HG03521 (cell line): ENCODE data around the gene WDFY2.

Experiments
- ATAC-seq: cut with Tn5 transposase; IDR thresholded peaks from one replicate; pipeline ENCODE4 v1.9.1; 2021; ENCODE audit warnings: mild to moderate bottlenecking, moderate library complexity; ENCODE audit not compliant: unreplicated experiment

Gene WDFY2

DNA sequence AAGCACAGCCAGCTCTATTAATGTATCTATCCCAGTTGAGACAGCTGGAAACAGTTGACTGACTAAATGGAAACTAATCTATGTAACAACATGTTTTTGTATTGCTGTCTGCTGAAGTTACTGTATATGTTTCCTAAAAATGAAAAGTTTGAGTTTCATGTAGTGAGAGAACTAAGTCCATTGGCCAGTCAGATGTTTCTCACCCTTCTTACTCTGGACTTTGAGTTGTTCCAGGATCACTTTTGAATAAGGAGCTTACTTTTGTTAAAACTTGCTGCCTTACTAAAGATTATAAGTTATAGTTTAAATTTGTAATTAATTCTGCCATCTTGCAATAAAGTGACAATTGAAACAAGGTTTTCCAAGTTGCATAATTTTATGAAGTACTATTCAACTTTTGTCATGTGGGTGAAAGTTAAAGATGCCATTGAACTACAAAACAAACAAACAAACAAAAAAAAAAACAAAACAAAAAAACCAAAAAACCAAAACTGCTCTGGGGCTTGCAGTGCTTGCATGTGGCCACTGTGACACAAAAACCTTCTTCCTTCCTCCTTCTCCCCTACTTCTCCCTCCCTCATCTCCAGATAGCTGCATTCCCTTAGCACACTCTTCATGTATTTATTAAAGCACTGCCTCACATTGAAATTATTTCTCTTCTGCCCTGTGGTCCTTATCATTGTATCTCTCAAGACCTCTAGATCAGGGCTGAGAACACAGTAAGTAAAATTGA lies 15.3 kb downstream of the WDFY2 start:
- ATAC-seq = no peak

DNA sequence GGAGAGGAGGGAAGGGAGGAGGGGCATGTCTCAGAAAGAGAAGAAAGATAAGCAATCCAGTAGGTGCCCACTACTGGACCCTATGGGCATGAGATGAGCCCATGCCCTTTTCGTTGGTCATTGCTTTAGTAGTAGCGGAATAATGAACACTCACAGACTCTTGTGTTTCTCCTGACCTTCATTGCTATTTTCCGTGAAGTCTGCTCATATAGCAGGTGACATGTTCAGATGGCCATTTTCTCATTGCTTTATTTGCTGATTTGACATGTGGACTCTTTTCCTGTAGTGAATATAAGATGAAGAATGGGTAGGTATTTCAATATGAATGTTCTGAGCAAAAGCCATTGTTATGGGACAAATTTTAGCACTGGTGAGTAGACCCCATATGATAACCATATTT lies 16.4 kb downstream of the WDFY2 start:
- no peak for ATAC-seq

DNA sequence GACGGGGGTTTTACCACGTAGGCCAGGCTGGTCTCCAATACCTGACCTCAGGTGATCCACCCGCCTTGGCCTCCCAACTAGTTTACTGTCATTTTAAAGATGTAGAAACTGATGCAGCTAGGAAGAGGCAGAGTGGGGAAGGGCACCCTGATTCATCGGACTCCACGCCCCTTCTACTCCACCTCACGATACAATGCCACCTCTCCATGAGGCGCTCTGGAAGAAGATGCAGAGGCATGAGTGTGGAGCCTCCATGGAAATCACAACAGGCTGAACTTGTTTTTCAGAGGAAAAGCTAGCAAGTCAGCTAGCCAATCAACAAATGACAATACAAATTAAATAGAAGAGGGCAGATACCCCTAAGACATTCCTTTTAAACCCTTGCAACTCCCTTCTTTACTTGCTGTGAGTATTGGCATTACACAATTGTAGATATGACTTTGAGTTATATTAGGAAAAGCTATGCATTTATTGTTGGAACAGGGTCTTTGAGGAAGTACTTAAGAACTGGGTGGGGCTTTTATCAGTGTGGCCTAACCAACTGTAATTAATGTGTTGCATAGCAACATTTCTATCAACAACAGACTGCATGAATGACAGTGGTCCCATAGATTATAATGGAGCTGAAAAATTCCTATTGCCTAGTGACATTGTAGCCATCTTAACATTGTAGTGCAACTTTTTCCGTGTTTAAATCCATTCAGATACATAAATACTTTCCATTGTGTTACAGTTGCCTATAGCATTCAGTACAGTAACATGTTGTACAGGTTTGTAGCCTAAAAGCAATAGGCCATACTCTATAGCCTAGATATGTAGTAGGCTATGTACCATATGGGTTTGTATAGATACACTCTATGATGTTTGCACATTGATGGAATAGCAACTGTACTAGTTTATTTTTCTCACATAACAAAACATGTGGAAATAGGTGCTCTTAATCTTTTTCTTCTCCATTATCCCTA lies 17.6 kb downstream of the WDFY2 start:
- ATAC-seq = no peak

DNA sequence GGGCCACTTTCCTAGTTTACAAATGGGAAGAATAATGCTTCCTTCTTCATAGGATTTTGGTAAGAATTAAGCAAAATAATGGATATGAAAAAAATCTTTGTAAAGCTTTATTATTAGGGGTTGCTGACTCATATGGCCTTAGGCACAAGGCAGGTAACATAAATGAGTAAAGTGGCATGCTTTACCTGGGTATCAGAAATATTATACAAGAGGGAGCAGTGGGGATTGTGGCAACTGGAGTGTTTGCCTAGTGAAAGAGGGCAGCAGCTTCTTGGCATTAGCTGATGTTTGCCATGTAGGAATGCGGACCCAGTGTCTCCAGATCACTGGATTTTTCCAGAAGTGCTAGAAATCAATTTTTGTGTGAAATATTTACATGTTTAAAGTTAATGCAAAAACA lies 19.5 kb downstream of the WDFY2 start:
- no peak for ATAC-seq

DNA sequence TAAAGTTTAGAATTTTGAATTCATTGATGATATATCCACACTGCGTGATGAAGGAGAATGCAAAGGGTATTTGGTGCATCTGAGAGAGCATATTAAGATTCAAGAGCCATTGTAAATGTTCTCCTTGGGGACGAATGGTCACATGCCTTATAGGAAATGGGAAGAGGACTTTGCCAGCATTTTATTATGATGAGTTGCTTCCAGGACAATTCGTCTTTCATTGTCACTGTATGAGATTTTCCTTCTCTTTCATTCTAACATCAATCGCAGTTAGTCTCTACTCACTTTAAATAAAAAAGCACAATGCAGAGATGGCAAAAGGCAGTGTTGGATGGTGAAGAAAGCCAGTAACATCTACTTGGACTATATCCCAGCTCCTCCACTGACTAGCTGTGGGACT lies 21.4 kb downstream of the WDFY2 start:
- no peak for ATAC-seq

DNA sequence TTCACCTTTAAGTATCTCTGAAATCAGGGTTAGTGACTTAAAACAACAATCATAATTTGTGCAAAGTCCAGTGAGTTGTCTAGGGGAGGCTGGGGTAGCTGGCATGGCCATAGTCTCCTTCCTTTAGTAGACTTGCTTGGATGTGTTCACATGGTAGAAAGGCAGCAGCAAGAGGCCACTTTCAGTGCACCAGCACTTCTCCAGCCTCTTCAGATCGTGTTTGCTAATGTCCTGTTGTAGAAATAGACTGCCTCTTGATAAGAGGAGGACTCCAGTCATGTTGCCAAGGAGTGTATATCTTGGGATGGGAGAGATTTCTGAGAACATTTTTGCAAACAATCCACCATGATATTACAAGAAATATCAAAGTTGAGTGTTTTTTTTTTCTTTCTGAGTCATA lies 22.9 kb downstream of the WDFY2 start:
- ATAC-seq = no peak

DNA sequence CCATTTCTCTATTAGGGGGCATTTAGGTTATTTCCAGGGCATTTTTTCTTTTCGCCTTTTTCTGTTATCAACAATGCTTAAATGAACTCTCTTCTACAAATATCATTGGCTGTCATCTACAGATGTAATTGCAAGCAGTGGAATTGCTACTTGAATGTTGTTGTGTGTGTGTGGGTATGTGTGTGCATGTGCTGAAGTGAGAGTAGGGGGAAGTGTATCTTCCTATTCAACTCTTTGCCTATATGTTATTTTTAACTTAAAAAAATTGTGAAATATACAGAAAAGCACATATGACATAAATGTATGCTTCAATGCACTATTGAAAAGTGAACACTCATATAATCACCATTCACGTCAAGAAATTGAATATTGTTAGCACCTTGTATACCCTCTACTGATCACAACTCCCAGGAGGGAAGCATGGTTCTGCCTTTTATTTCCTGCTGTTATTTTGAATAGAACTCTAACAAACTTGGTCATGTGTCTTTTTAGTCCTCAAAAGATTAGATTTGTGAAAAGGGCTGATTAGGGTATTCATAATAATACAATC lies 24.7 kb downstream of the WDFY2 start:
- no peak for ATAC-seq

DNA sequence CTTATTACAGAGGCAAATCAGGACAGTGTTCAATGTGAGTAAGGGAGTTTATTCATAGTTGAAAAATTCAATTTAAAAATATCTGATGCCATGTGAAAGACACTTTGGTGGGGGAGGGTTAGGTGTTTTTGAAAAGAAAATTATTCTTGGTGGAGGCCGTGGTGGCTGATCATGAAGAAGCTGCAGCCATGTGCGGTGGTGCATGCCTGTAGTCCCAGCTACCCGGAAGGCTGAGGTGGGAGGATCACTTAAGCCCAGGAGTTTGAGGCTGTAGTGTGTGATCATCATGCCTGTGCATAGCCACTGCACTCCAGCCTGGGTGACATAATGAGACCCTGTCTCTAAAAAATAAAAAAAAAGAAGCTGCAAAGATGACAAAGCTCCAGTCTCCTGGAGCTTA lies 28.6 kb downstream of the WDFY2 start:
- ATAC-seq = no peak

DNA sequence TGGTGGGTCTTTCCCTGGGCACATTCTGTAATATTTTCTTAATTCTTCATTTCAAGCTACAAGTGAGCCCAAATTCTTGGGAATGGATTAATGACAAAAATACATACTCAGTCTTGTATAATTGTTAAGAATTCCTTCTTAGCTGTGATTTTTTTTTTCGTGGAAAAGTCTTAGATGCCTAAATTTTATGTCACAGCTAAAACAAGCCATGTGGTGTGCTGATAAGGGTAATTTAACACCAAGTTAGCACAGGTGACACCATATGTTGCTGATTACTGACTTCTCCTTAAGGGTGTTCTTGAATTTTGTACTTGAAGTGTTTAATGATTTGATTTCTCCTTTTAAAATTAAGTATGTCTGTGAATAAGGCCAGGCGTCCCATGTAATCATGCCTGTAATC lies 29.3 kb downstream of the WDFY2 start:
- ATAC-seq = no peak

DNA sequence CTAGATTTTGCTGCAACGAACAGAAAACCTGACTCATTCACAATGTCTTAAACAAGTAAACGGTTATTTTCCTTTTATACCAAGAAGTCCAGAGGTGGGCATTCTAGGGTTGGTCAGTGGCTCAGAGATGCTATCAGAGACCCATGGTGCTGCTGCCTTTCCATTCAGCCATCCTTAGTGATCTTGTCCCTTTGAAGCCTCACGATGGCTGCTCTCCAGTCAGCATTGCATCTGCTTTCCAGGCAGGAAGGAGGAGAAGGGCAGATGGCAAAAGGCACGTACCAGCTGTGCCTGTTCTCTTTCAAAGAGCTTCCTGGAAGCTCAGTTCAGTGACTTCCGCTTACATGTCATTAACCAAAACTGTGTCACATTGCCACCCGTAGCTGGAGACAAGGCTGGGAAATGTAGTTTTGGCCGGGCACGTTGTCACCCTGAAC lies 30.1 kb downstream of the WDFY2 start:
- ATAC-seq = peak; percentile 85

DNA sequence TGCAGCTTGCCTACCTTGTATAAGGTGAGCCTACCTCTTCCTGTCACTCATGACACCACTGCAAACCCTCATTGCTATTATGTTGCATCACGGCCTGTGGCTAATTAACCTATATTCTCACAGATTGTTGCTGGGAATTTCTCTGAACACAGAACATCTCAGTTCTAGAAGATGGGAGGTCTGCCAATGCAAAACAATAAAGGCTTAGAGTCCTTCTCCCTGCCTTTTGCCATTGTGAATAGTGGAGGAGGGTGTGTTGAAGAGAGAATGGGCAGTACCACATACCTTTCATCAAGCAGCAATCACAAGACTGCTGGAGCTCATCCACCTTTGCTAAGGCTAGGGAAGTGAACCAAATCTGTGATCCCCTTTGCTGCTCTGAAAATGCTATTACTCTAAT lies 34.4 kb downstream of the WDFY2 start:
- no peak for ATAC-seq

DNA sequence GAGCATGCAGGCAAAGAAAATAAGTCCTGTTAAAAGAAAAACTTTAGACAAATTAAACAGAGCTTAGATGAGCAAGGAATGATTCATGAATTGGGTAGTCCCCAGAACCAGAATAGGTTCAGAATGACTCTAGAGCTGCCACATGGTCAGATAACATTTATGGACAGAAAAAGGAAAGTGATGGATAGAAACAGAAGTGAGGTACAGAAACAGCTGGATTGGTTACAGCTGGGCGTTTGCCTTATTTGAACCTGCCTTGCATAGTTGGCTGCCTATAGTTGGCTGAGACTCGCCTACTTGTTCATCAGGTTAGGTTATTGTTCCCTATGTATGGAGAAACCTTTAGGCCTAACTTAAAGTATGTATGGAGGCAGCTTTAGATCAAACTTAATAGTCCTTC lies 35.4 kb downstream of the WDFY2 start:
- no peak for ATAC-seq

DNA sequence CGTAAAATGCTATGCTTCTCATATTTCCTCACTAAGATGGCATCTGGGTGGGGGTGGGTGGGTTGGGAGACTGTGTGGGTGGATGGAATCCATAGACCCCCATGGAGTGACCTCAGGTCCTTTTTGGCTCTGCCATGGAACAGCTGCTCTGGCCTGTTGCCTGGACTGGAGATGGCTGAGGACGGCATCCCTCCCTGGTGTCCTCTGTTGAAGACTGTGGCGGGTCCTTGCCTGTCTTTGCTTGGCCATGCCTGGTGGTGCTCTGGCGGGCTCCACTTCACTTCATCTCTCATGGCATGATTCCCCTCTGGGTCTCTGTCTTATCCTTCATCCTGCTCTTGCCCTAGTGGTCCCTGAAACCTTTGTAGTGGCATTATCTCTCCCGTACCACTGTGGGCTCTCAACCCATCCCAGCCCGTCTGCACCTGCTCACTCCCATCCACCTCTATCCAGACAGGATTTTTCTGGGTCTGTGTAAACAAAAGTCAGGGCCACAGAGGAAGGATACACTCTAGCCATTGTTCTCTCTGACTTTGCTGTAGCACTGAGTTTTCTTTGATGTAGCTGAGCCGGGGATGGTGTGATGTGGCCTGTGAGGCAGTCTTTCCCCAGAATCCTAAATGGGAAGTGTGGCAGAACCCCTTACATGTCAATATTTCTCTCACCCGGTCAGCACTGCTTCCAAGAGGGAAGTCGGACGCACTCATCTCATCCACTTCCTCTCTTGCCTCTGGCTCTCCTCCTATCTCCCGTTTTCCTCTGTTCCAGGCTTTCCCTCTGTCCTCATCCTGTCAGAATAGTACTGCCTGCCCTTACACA lies 36.1 kb downstream of the WDFY2 start:
- ATAC-seq = no peak

DNA sequence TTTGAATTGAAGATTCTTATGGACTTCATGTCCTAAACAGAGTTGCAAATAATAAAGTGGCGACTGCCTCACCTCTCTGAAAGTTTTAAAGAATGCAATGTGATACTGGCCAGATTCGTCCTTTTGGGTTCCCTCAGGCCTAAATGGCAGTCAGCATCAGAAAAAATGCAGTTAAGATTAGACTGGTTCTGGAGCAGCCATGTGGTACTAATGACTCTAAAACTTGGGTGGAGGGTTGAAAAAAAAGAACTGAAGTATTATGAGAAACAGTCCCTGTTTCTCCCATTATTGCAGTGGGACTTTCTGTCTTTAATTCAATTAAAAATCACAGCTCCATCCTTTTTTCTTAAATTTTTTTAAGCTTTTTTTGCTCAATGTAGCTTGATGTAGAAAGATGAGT lies 37.3 kb downstream of the WDFY2 start:
- ATAC-seq = no peak

DNA sequence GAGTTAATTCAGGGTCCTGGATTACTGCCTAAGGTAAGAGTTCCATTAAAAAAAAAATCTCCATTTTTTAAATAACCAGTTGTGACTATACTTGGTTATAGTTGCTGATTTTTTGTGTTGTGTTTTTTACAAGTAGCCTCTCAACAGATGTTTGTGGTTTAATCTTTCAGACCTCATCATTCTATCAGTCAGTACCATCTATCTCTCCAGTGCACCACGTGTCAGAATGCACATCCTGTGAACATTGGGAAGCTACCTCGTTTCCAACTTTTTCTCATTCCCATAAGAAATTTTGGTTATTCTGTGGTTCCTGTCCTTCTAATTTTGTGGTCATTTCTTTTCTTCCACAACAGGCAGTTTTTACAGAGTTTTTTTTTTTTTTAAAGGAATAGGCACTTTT lies 39.2 kb downstream of the WDFY2 start:
- ATAC-seq = no peak

DNA sequence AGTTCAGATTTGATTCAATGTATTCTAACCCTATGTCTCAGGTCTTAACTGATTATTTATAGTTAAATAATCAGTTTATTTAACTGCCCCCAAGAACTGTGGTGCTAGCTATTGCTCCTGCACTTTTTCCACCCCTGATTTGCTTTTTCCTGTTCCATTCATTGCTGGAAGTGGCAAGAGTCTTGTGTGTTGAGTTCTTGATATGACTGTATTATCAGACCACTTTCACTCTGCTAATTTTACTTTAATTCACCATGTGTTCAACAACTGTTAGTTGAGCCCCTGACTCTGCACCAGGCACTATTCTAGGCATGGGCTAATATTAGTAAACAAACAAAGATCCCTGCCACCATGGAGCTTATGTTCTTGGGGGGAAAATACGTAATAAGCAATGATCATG lies 39.9 kb downstream of the WDFY2 start:
- no peak for ATAC-seq

DNA sequence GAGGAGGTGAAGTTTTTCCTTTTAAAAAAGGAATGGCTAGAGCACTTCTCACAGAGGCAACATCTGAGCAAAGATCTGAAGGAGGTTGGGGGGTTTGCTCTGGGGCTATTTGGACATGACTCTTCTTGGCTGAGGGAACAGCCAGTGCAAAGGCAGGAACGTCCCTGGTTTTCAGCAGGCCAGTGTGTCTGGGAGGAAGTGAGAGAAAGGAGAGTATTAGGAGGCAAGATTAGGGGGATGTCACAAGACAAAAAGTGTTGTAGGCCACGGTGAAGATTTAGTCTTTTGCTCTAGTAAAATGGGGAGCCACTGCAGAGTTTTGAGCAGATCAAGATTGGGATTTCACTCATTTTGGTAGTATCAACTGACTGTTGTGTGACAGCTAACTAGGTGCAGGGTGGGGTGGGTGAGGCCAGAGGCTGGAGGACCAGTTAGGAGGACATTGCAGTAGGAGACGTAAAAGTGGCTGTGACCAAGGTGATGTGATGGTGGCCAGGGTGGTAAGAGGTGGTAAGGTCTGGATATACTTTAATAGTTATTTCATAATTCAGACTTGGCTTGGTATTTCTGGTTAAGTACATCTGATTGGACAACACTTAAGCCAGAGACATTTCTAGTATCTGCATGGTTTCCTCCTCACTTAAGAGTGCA lies 40.6 kb downstream of the WDFY2 start:
- no peak for ATAC-seq

DNA sequence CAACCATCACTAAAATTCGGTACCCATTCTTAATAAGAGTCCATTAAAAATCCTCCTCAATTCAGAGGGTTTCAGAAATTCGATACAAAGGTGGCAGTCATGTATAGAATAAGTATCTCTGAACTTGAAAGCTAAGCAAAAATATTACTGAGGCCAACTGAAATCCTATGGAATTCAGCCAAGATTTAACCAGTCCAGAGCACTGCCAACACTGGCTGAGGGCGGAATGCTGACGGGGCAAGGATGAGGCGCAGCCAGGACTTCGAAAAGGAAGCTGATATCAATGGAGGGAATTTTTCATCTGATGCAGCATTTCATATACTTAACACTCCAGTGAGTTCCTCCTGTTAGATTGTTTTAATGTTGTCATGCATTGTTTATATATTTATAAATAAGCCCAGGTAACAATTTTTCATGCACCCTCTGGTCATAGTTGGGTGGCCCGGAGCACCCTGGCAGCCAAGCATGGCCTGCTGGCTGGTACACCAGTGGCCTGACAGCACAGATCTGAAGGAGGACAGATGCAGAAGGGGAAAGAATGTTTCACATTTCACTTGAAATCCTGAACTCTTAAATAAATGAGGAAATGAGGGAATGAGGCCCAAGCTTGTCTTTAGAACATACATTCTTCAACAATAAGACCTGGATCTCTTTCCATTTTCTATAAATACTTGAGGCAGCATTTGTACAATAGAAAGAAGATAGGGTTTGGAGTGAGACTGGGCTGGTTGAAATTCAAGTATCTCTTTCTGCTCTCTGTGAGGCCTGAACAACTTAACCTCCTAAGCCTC lies 41.5 kb downstream of the WDFY2 start:
- no peak for ATAC-seq

DNA sequence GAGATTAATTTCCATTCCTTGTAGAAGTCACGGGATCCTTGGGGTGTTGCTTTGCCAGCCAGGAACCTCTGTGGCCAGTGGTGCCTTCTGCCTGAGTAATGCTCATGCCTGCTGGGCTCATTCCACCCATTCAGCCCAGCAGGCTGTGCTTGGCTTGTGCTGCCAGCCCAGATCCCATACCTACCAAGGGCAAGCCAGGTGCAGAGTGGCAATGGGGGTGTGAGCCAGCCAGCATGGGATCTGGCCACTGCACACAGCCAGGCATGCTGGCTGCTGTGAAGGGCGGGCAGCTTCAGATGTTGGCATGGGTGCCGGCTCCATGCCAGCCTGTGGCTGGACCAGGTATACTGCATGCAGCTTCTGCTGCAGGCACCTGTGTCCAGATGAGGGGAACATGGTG lies 42.5 kb downstream of the WDFY2 start:
- no peak for ATAC-seq
